ENCODE results near the gene YAF2.

The YAF2 gene

GRCh38 chr12:42141981-42142606 lies 96.0 kb downstream of the YAF2 start:
- no peak for DNase-seq

DNA sequence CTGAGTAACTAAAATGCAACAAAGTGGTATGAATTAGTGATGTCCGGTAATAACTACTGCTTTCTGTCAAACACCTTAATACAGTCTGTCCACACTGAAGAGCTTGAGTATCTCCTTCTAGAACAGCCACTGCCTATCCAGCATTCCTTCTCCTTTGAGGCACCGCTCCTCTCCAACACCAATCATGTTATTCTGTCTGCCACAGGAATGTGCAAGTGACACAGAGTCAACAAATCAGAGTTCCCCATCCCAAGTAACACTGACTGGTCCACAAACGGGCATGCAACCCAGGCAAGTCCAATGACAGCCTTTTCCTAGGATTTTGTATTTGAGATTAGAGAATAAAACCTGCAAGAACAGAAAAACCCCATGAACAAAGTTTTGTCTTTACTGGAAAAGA lies 97.1 kb downstream of the YAF2 start:
- no peak for DNase-seq

- DNase-seq = no peak
Measured at GRCh38 chr12:42135259-42135814, 102.7 kb downstream of the YAF2 start.

GRCh38 chr12:42130672-42131402 lies 107.2 kb downstream of the YAF2 start:
- no peak for DNase-seq

- peak; percentile 51 for DNase-seq
Measured at GRCh38 chr12:42129595-42130204, 108.3 kb downstream of the YAF2 start.

DNA sequence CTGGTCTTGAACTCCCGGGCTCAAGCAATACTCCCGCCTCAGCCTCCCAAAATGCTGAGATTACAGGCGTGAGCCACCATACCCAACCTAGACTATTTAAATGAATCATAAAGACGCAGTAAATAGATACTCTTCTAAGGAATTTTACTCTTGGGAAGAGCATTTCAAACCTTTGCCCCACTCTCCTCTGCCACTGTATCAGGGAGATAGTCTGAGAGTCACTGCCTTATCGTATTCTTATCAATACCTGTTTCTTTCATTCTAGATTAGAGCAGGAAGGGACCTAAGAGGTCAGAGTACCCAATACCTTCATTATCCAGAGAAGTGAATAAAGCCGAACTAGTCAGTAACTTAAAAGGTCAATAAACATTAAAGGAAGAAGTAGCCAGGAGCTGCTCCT lies 109.2 kb downstream of the YAF2 start:
- no peak for DNase-seq

- no peak for DNase-seq
Measured at GRCh38 chr12:42128327-42128726, 109.7 kb downstream of the YAF2 start.

- no peak for DNase-seq
Measured at GRCh38 chr12:42126963-42127362, 111.1 kb downstream of the YAF2 start.

DNA sequence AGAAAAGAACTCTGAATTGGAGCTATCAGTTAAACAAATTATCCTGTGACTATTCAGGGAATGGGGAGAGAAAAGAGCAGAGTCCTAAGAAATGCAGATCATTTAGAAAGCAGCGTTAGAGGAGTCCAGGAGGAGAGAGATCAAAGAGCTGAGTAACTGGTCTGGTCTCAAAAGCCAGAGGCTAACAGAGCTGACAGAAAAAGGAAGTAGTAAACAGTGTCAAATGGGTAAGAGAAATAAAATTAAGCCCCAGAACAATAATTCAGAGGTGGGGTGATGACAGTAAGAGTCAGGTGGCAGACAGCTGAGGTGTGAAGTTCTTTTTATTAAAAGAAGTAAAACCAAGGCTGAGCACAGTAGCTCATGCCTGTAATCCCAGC lies 112.7 kb downstream of the YAF2 start:
- no peak for DNase-seq

- no peak for DNase-seq
Measured at GRCh38 chr12:42124764-42125387, 113.2 kb downstream of the YAF2 start.

- DNase-seq = no peak
Measured at GRCh38 chr12:42119085-42119633, 118.9 kb downstream of the YAF2 start.

GRCh38 chr12:42118136-42118879 lies 119.7 kb downstream of the YAF2 start:
- DNase-seq = no peak

GRCh38 chr12:42109031-42109430 lies 129.0 kb downstream of the YAF2 start:
- no peak for DNase-seq
